ENCODE results near the gene LRRC49. TPM values are rescaled to one million over a fixed set of nuclear protein-coding genes. Genes with fewer than 3 reads are reported as not detected.

Gene LRRC49
- total and polyA plus RNA-seq, 2 donors (not counting 3 experiments of a cell fraction or from before 2014, with no cell fraction given) = 3.0 to 6.6 TPM

- no peaks in the 10 kb centered on the region for H3K36me3 ChIP-seq (ENCODE audit: control insufficient read depth in 2 of 2, extremely low read depth in 1 of 2, insufficient read depth in 2 of 2, low read length in 2 of 2)
- H3K4me1 ChIP-seq (ENCODE audit: control insufficient read depth, extremely low read depth, insufficient read depth, low read length) = peaks cover 9% of the 10 kb centered on the region
- BruUV-seq (replicated peaks) = no TSS peak
- H3K4me3 ChIP-seq (replicated peaks in 1 of 3; ENCODE audit: insufficient read depth in 1 of 3, low read depth in 1 of 3, low read length in 3 of 3) = no peak overlapping the region
- TF ChIP-seq FOS (IDR thresholded peaks at IDR 0.05; ENCODE audit: borderline replicate concordance, insufficient read depth, low read length) (no peak), MAX (IDR thresholded peaks at IDR 0.05; ENCODE audit: insufficient read depth, insufficient read length) (no peak), GATA2 (IDR thresholded peaks at IDR 0.05; ENCODE audit: insufficient read depth, insufficient read length, low read depth, low read length) (no peak), EZH2 (IDR thresholded peaks at IDR 0.05; ENCODE audit: borderline replicate concordance, low read depth, low read length, severe bottlenecking) (no peak), POLR2AphosphoS5 (IDR thresholded peaks at IDR 0.05; ENCODE audit: insufficient read depth, low read depth, low read length) (no peak), JUN (IDR thresholded peaks at IDR 0.05; ENCODE audit: borderline replicate concordance, insufficient read depth, insufficient read length, low read depth) (no peak), POLR2A (IDR thresholded peaks at IDR 0.05; ENCODE audit: low read depth, low read length) (no peak)
- TF ChIP-seq, protein P1, sequence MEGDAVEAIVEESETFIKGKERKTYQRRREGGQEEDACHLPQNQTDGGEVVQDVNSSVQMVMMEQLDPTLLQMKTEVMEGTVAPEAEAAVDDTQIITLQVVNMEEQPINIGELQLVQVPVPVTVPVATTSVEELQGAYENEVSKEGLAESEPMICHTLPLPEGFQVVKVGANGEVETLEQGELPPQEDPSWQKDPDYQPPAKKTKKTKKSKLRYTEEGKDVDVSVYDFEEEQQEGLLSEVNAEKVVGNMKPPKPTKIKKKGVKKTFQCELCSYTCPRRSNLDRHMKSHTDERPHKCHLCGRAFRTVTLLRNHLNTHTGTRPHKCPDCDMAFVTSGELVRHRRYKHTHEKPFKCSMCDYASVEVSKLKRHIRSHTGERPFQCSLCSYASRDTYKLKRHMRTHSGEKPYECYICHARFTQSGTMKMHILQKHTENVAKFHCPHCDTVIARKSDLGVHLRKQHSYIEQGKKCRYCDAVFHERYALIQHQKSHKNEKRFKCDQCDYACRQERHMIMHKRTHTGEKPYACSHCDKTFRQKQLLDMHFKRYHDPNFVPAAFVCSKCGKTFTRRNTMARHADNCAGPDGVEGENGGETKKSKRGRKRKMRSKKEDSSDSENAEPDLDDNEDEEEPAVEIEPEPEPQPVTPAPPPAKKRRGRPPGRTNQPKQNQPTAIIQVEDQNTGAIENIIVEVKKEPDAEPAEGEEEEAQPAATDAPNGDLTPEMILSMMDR (IDR thresholded peaks at IDR 0.05; ENCODE audit: extremely low read depth in 1 of 2, insufficient read depth in 1 of 2, low read depth in 1 of 2, low read length in 2 of 2) = no peak
- no peaks in the 10 kb centered on the region for H3K9me1 ChIP-seq (replicated peaks; ENCODE audit: control insufficient read depth, extremely low read depth, insufficient read depth, low read length)
- H4K20me1 ChIP-seq (replicated peaks; ENCODE audit: control insufficient read depth, extremely low read depth, insufficient read depth, low read length) = no peaks in the 10 kb centered on the region
- H3K27ac ChIP-seq (ENCODE audit: insufficient read depth, low read depth, low read length) = no peak overlapping the region
- H3K9me3 ChIP-seq (replicated peaks; ENCODE audit: control insufficient read depth, insufficient read depth, low read length) = no peaks in the 10 kb centered on the region
- FAIRE-seq = no peak
- no peak for DNase-seq (ENCODE audit: low read depth, low spot score)
- no peaks in the 10 kb centered on the region for H3K79me2 ChIP-seq (ENCODE audit: control insufficient read depth, insufficient read depth, low read length)
- no peak overlapping the region for H3K4me2 ChIP-seq (ENCODE audit: insufficient read depth, low read length)
- POLR2A ChIA-PET = no interaction called here
- CTCF ChIA-PET = interaction anchor here (1.5 kb wide), 1 partner anchor 342 kb away, joined by 3 read pairs; no protein-coding TSS in a partner anchor
- no peak overlapping the region for H3K9ac ChIP-seq (replicated peaks; ENCODE audit: extremely low read depth, insufficient read depth, low read length)
- H2AFZ ChIP-seq (ENCODE audit: low read depth, low read length) = no peak overlapping the region
- H3K27me3 ChIP-seq (ENCODE audit: control insufficient read depth in 2 of 2, insufficient read depth in 2 of 2, low read length in 2 of 2) = no peaks in the 10 kb centered on the region
- dilution Hi-C loops (cut with MboI; ENCODE audit: extremely low pct_ligation_motif_present, low sequenced_read_pairs) (no loop called here), intact Hi-C loops (cut with micrococcal nuclease) (no loop called here)
Measured at GRCh38 chr15:71098920-71099319, 206.3 kb downstream of the LRRC49 start.

Other genes starting within 250 kb of the LRRC49 start
- 270 and 292 TPM in 2 replicates for gene UACA, start 129.3 kb upstream of the LRRC49 start, total RNA-seq
- gene UACA, start 129.3 kb upstream of the LRRC49 start, polyA plus RNA-seq = 167 and 219 TPM in 2 replicates
- 16.9 and 25.2 TPM in 2 replicates for gene LARP6, start 38.7 kb upstream of the LRRC49 start, total RNA-seq
- 56.1 and 56.2 TPM in 2 replicates for gene LARP6, start 38.7 kb upstream of the LRRC49 start, polyA plus RNA-seq
- 2.7 and 4.0 TPM in 2 replicates for gene THAP10, start 393 bp upstream of the LRRC49 start, total RNA-seq
- 1.7 TPM in 2 replicates for gene THAP10, start 393 bp upstream of the LRRC49 start, polyA plus RNA-seq
- 20.2 and 25.4 TPM in 2 replicates for gene THSD4, start 222.6 kb downstream of the LRRC49 start, total RNA-seq
- 9.9 and 10.0 TPM in 2 replicates for gene THSD4, start 222.6 kb downstream of the LRRC49 start, polyA plus RNA-seq